GM18858 (cell line): ENCODE measurements around the gene CASQ1.

Source experiments
- ATAC-seq: cut with Tn5 transposase; IDR thresholded peaks from one replicate; pipeline ENCODE4 v1.9.1; 2021; ENCODE audit not compliant: unreplicated experiment

CASQ1 gene

GRCh38 chr1:160224606-160225005, 34.2 kb downstream of the CASQ1 start:
- no peak for ATAC-seq

DNA sequence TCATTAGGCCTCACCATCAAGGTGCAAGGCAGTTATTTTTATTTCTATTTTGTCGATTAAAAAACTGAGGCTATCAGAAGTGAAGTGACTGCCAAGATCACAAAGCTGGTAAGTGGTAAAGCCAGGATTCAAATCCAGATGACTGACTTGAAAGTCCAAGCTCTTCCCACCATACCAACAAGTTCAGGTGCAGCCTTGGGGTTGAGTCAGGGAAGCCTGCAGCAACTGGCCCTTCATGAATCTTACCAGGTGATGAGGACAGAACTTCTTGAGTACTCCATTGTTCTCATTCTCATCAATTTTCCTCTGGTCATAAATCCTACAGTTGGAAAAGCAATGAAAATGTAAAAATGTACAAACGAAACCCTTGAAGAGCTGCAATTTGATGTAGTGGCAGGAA, 35.0 kb downstream of the CASQ1 start:
- ATAC-seq = no peak

- ATAC-seq = no peak
Observed at GRCh38 chr1:160226623-160227022, 36.2 kb downstream of the CASQ1 start.

GRCh38 chr1:160227034-160227433, 36.7 kb downstream of the CASQ1 start:
- no peak for ATAC-seq

DNA sequence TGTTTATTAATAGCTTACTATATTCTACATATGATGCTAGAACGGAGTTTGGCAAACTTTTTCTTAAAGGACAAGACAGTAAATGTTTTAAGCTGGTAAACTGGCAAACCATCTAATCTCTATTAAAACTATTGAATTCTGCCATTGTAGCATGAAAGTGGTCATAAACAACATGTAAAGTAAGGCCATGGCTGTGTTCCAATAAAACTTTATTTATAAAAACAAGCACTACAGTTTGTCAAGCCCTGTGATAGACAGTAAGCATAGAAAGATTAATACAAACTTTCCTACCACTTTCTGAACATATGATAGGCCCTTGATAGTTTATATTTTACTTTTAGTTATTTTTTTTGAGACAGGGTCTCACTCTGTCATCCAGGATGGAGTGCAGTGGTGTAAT, 37.2 kb downstream of the CASQ1 start:
- ATAC-seq = no peak

GRCh38 chr1:160228431-160228830, 38.1 kb downstream of the CASQ1 start:
- no peak for ATAC-seq

DNA sequence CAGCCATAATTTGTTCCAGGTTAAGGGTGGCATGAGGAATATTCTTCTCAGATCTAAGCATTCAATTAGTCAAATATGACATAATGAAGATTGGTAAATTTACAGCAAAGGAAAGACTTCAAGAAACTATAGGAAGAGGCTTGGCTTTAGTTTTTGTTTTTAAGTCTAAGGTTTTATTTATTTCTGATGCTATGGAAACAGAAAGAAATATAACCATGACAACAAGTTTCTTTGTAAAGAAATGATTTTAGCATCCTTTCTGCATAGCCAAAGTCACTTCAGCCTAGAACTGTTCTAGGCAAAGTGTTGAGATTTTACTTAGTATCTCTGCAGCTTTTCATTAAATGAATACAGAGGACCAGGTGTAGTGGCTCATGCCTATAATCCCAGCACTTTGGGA, 42.5 kb downstream of the CASQ1 start:
- ATAC-seq = no peak

- no peak for ATAC-seq
Observed at GRCh38 chr1:160236806-160237205, 46.4 kb downstream of the CASQ1 start.

DNA sequence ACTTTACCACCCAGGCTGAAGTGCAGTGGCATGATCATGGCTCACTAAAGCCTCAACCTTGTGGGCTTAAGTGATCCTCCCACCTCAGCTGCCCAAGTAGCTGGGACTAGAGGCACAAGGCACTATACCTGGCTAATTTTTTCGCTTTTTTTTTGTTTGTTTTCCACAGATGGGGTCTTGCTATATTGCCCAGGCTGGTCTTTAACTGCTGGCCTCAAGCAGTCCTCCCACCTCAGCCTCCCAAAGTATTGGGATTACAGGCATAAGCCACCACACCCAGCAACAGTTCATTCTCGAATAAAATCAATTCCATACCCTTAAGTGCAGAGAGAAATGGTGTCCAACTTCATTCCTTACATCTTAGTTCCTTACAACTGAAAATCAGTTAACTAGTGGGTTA, 47.2 kb downstream of the CASQ1 start:
- ATAC-seq = no peak

- no peak for ATAC-seq
Observed at GRCh38 chr1:160238408-160238807, 48.0 kb downstream of the CASQ1 start.

GRCh38 chr1:160239582-160240299, 49.4 kb downstream of the CASQ1 start:
- ATAC-seq = no peak

DNA sequence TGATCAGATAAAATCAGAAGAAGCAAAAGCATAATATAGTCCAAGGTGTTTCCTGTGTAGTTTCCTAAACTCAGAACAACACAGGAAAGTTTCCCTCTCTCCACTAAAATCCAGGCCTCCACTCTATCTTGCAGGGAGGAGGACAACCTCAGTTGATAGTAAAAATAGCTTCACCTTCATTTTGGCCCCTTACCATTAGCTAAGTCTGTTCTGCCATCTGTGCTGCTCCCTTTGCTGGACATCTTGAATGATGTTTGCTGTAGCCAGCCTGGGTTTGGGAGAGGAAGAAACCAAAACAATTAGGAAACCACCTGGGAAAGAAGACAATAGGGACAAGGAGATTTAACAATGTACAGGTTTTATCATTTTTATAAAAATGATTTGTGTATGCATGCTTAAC, 53.4 kb downstream of the CASQ1 start:
- ATAC-seq = no peak

- no peak for ATAC-seq
Observed at GRCh38 chr1:160244209-160244608, 53.8 kb downstream of the CASQ1 start.

GRCh38 chr1:160245434-160245833, 55.1 kb downstream of the CASQ1 start:
- no peak for ATAC-seq

- no peak for ATAC-seq
Observed at GRCh38 chr1:160247053-160247452, 56.7 kb downstream of the CASQ1 start.

DNA sequence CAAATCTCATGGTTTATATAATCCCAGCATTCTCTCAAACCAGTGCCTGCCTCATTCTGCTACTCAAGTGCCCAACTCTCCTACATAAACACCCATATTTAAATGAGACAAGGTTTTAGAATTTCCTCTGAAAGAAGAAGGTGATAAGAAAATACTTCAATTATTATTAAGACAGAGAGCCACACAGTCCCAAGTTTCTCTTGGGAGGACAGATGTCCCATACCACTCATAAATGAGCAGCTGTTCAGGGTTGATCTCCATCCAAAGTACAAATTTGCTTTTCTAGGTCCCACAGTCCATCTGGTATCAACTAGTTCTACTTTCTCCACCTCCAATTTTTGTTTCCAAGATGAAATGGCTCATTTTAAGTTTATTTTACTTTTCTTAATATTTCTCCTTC, 60.6 kb downstream of the CASQ1 start:
- no peak for ATAC-seq
